HG02973 (cell line): ENCODE data around the gene LMO4.

Experiments used
- ATAC-seq: cut with Tn5 transposase; IDR thresholded peaks from one replicate; pipeline ENCODE4 v1.9.1; 2021; ENCODE audit warnings: moderate library complexity; ENCODE audit not compliant: unreplicated experiment

LMO4 gene

GRCh38 chr1:87356591-87356990, 27.9 kb downstream of the LMO4 start:
- ATAC-seq, result no peak

- no peak for ATAC-seq
These were observed 29.5 kb downstream of the LMO4 start for GRCh38 chr1:87358219-87358618.

GRCh38 chr1:87359586-87359985, 30.9 kb downstream of the LMO4 start:
- ATAC-seq, result no peak

GRCh38 chr1:87362063-87362833, 33.6 kb downstream of the LMO4 start:
- ATAC-seq, result no peak

GRCh38 chr1:87362834-87363426, 34.2 kb downstream of the LMO4 start:
- ATAC-seq, result no peak

GRCh38 chr1:87367549-87367948, 38.9 kb downstream of the LMO4 start:
- ATAC-seq, result no peak

GRCh38 chr1:87368907-87369306, 40.2 kb downstream of the LMO4 start:
- ATAC-seq, result no peak

- ATAC-seq, result no peak
These were observed 41.2 kb downstream of the LMO4 start for GRCh38 chr1:87369736-87370478.

GRCh38 chr1:87370544-87370943, 41.9 kb downstream of the LMO4 start:
- ATAC-seq, result no peak

- no peak for ATAC-seq
These were observed 50.6 kb downstream of the LMO4 start for GRCh38 chr1:87379306-87379705.

GRCh38 chr1:87386217-87386790, 57.6 kb downstream of the LMO4 start:
- no peak for ATAC-seq

- ATAC-seq, result no peak
These were observed 59.7 kb downstream of the LMO4 start for GRCh38 chr1:87388411-87388810.

- no peak for ATAC-seq
These were observed 60.3 kb downstream of the LMO4 start for GRCh38 chr1:87389011-87389410.

GRCh38 chr1:87389546-87389945, 60.9 kb downstream of the LMO4 start:
- ATAC-seq, result no peak

GRCh38 chr1:87392248-87393192, 63.8 kb downstream of the LMO4 start:
- ATAC-seq, result no peak

GRCh38 chr1:87393445-87394085, 64.9 kb downstream of the LMO4 start:
- ATAC-seq, result no peak

- no peak for ATAC-seq
These were observed 65.8 kb downstream of the LMO4 start for GRCh38 chr1:87394513-87394912.

GRCh38 chr1:87394982-87395381, 66.3 kb downstream of the LMO4 start:
- ATAC-seq, result no peak
